ENCODE measurements around the gene RGN.

GRCh38 chrX:47093248-47093647 is 15.0 kb downstream of the RGN start:
- TF ChIP-seq POLR2A (IDR thresholded peaks at IDR 0.05; ENCODE audit: low read depth, low read length) (no peak), POU2F2 (IDR thresholded peaks at IDR 0.05; ENCODE audit: low read depth, low read length) (no peak)
